Glutamatergic neuron (in vitro differentiated cells): ENCODE measurements around the gene CCBE1. TPM values are rescaled to one million over a fixed set of nuclear protein-coding genes. Genes with fewer than 3 reads are reported as not detected.

Source experiments
- DNase-seq: peaks from one replicate; pipeline ENCODE4 v3.0.0; 2022
- H3K27ac Mint-ChIP-seq: one replicate; pipeline ENCODE4 v1.8.0; 2020; ENCODE audit warnings: mild to moderate bottlenecking, mixed read lengths, inconsistent platforms; ENCODE audit not compliant: unreplicated experiment
- H3K27me3 Mint-ChIP-seq: one replicate; pipeline ENCODE4 v1.8.0; 2020; ENCODE audit warnings: mild to moderate bottlenecking, moderate library complexity, mixed read lengths, inconsistent platforms; ENCODE audit not compliant: unreplicated experiment
- H3K36me3 Mint-ChIP-seq: one replicate; pipeline ENCODE4 v1.8.0; 2020; ENCODE audit warnings: mild to moderate bottlenecking, mixed read lengths, inconsistent platforms; ENCODE audit not compliant: unreplicated experiment
- H3K4me1 Mint-ChIP-seq: one replicate; pipeline ENCODE4 v1.8.0; 2020; ENCODE audit warnings: mild to moderate bottlenecking, low read depth, mixed read lengths, inconsistent platforms; ENCODE audit not compliant: unreplicated experiment
- H3K4me3 Mint-ChIP-seq: one replicate; pipeline ENCODE4 v1.8.0; 2020; ENCODE audit warnings: mild to moderate bottlenecking, mixed read lengths, inconsistent platforms; ENCODE audit not compliant: unreplicated experiment
- H3K9me3 Mint-ChIP-seq: one replicate; pipeline ENCODE4 v1.8.0; 2020; ENCODE audit warnings: mild to moderate bottlenecking, moderate library complexity, mixed read lengths, inconsistent platforms; ENCODE audit not compliant: unreplicated experiment
- CTCF ChIP-seq: fragments of 200-600 bp; sonication (generic); IDR thresholded peaks from one replicate; pipeline ENCODE4 v1.5.0; 2021; ENCODE audit not compliant: partially characterized antibody, unreplicated experiment
- total RNA-seq: library from RNA; stranded (reverse); fragmentation: NEBNext Ultra II Directional; extraction: Animal tissue kit (Norgen Biotek cat#: 25700); gene quantifications from one replicate; pipeline ENCODE4 v1.2.1, GENCODE V29; 2021; ENCODE audit not compliant: unreplicated experiment

The CCBE1 gene
- total RNA-seq, 1 donor from 2014 or later = 0.81 TPM

GRCh38 chr18:59400407-59400806 is 296.8 kb downstream of the CCBE1 start:
- Mint-ChIP-seq H3K27me3 (peaks cover 4% of the 10 kb centered on the region), H3K27ac (no peak overlapping the region)

GRCh38 chr18:59395226-59396175 is 301.7 kb downstream of the CCBE1 start:
- H3K4me3 Mint-ChIP-seq = no peak overlapping the region
- no peak for TF ChIP-seq CTCF
- H3K9me3 Mint-ChIP-seq = no peaks in the 10 kb centered on the region
- no peak overlapping the region for H3K27ac Mint-ChIP-seq
- H3K27me3 Mint-ChIP-seq = peaks cover 7% of the 10 kb centered on the region
- H3K4me1 Mint-ChIP-seq = no peaks in the 10 kb centered on the region
- DNase-seq = no peak
- H3K36me3 Mint-ChIP-seq = peaks cover 3% of the 10 kb centered on the region

More at GRCh38 chr18:59400407-59400806, 296.8 kb downstream of the CCBE1 start:
- no peak for TF ChIP-seq CTCF
- no peaks in the 10 kb centered on the region for H3K4me1 Mint-ChIP-seq
- H3K4me3 Mint-ChIP-seq = no peak overlapping the region
- H3K9me3 Mint-ChIP-seq = no peaks in the 10 kb centered on the region
- H3K36me3 Mint-ChIP-seq = peaks cover 3% of the 10 kb centered on the region
- DNase-seq = no peak

- DNase-seq = no peak
- Mint-ChIP-seq H3K4me1 (peaks cover 10% of the 10 kb centered on the region), H3K4me3 (no peak overlapping the region), H3K36me3 (peaks cover 3% of the 10 kb centered on the region), H3K9me3 (no peaks in the 10 kb centered on the region), H3K27ac (no peak overlapping the region), H3K27me3 (peaks cover 8% of the 10 kb centered on the region)
- no peak for TF ChIP-seq CTCF
These were observed 303.8 kb downstream of the CCBE1 start for GRCh38 chr18:59393381-59393780.

GRCh38 chr18:59388817-59389216 is 308.4 kb downstream of the CCBE1 start:
- H3K27me3 Mint-ChIP-seq = peaks cover 9% of the 10 kb centered on the region
- H3K36me3 Mint-ChIP-seq = no peaks in the 10 kb centered on the region
- no peak overlapping the region for H3K4me3 Mint-ChIP-seq
- H3K27ac Mint-ChIP-seq = peak overlapping the region; percentile 67
- TF ChIP-seq CTCF = no peak
- H3K4me1 Mint-ChIP-seq = peaks cover 39% of the 10 kb centered on the region
- H3K9me3 Mint-ChIP-seq = peaks cover 12% of the 10 kb centered on the region
- no peak for DNase-seq
